GM18867 (cell line): ENCODE measurements around the gene USP5.

ENCODE experiments used
- ATAC-seq: cut with Tn5 transposase; IDR thresholded peaks from one replicate; pipeline ENCODE4 v1.9.1; 2021; ENCODE audit warnings: mild to moderate bottlenecking, moderate library complexity; ENCODE audit not compliant: unreplicated experiment

The USP5 gene

GRCh38 chr12:6839482-6840201 lies 12.3 kb upstream of the USP5 start:
- peak; percentile 79 for ATAC-seq

- ATAC-seq = no peak
Observed at GRCh38 chr12:6840330-6840729, 11.6 kb upstream of the USP5 start.

- no peak for ATAC-seq
Observed at GRCh38 chr12:6840761-6841515, 11.0 kb upstream of the USP5 start, which contains the start of gene GNB3. TSS of gene GNB3 (plus strand) at chr12:6840925. CDS start at chr12:6841288, 363 bp downstream.

GRCh38 chr12:6842075-6842474 lies 9.9 kb upstream of the USP5 start:
- ATAC-seq = no peak

GRCh38 chr12:6843118-6843902 lies 8.6 kb upstream of the USP5 start:
- ATAC-seq = no peak

GRCh38 chr12:6845395-6845794 lies 6.6 kb upstream of the USP5 start:
- no peak for ATAC-seq

- ATAC-seq = no peak
Observed at GRCh38 chr12:6846316-6846869, 5.6 kb upstream of the USP5 start.

- ATAC-seq = no peak
Observed at GRCh38 chr12:6847676-6848075, 4.3 kb upstream of the USP5 start.

- no peak for ATAC-seq
Observed at GRCh38 chr12:6849427-6849826, 2.5 kb upstream of the USP5 start.

- no peak for ATAC-seq
Observed at GRCh38 chr12:6849976-6850560, 1.9 kb upstream of the USP5 start.

- no peak for ATAC-seq
Observed at GRCh38 chr12:6850796-6851152, 1.2 kb upstream of the USP5 start.

GRCh38 chr12:6851153-6851920 lies 613 bp upstream of the USP5 start, which contains the start of gene CDCA3:
TSS of gene CDCA3 (minus strand) at chr12:6851286. CDS start at chr12:6850952, 334 bp downstream.
- ATAC-seq = peak; percentile 54

- no peak for ATAC-seq
Observed at GRCh38 chr12:6852651-6853354, 853 bp downstream of the USP5 start.

- ATAC-seq = no peak
Observed at GRCh38 chr12:6853626-6854025, 1.7 kb downstream of the USP5 start.

- no peak for ATAC-seq
Observed at GRCh38 chr12:6854036-6854435, 2.1 kb downstream of the USP5 start.

GRCh38 chr12:6855322-6855721 lies 3.4 kb downstream of the USP5 start:
- ATAC-seq = no peak

GRCh38 chr12:6858799-6859198 lies 6.8 kb downstream of the USP5 start:
- no peak for ATAC-seq

- no peak for ATAC-seq
Observed at GRCh38 chr12:6860116-6860515, 8.2 kb downstream of the USP5 start.

- no peak for ATAC-seq
Observed at GRCh38 chr12:6860942-6861341, 9.0 kb downstream of the USP5 start.
